Right hindlimb (tissue), 1 donor: ENCODE measurements around the gene ITGAX.
"Not testable (repeated sequence)": the region's sequence is repeated elsewhere in the genome, so short reads cannot be mapped to it uniquely, and the experiment has no call there.

Experiments
- DNase-seq: peaks from one replicate; pipeline ENCODE4 v3.0.0-alpha.2; 2018

ITGAX gene

DNA sequence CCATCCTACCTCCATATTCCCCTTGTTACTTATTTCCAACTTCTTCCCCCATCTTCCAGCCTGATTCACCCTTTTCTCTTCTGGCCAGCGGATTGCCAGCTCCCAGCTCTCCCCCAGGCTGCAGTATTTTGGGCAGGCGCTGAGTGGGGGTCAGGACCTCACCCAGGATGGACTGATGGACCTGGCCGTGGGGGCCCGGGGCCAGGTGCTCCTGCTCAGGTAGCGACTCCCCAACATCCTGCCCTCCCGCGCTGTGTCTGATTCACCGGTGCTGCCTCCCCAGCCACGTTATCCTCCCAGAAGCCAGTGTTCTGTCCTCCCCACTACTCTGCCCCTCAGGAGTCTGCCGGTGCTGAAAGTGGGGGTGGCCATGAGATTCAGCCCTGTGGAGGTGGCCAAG lies 57.8 kb downstream of the ITGAX start:
- DNase-seq = no peak

DNA sequence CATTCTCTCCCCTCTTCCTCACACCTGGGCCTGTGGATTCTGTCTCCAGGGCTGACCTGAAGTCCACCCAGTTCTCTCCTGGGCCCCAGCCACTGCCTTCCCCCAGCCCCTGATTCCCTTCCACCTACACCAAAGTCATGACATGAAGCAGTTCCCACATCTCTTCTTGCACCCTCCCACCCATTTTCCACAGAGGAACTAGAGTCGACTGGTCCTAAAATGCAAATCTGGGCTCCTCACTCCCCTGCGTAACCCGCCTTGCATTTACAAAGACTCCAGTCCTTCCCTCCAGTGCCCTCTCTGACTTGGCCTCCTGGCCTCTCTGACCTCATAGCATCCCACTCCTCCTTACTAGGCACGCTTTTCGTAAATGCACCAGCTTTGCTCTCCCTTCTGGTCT lies 58.4 kb downstream of the ITGAX start:
- DNase-seq = no peak

DNA sequence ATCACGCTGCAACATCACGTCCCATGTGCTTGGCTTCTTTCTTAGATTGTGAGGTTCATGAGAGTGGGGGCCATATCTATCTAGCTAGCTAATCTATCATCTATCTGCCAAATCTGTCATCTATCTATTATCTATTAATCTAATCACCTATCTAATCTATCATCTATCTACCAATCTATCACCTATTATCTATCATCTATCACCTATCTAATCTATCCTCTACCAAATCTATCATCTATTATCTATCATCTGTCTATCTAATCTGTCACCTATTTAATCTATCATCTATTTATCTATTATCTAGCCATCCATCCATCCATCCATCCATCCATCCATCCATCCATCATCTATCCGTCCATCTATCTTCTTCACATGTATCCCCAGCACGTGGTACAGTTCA lies 59.0 kb downstream of the ITGAX start:
- no peak for DNase-seq

DNA sequence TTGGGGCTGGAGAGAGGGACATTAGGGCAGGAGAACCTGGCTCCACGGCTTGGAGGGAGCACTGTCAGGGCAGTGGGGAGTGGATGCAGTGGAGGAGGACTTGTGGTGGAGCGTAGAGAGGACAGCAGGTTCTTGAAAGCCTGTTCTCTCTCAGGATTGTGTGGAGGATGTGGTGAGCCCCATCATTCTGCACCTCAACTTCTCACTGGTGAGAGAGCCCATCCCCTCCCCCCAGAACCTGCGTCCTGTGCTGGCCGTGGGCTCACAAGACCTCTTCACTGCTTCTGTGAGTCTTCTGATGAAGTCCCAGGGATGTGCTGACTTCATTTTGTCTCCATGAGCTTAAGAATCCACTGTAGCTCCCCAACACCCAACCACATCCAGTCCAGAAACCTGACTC lies 59.7 kb downstream of the ITGAX start:
- no peak for DNase-seq

DNA sequence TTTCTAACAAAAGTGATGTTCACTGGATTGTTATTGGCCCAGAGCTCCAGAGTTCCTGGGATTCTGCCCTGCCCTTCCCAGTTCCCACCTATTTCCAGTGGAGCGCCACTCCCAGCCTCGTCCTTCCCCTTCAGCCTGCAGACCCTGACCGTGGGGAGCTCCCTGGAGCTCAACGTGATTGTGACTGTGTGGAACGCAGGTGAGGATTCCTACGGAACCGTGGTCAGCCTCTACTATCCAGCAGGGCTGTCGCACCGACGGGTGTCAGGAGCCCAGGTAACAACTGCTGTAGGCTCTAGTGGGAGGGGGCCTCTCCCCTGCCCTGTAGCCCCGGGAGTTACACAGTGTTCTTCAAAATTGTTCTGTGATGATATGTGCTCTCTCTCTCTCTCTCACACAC lies 61.4 kb downstream of the ITGAX start:
- no peak for DNase-seq

DNA sequence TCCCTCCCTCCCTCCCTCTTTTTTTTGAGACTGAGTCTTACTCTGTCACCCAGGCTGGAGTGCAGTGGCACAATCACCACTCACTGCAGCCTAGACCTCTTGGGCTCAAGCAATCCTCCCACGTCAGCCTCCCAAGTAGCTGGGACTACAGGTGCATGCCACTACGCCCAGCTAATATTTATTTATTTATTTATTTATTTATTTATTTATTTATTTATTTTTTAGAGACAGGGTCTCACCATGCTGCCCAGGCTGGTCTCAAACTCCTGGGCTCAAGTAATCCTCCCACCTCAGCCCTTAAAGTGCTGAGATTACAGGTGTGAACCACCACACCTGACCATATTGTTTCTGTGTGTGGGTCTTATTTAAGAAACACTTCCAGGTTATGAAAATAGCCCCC lies 62.1 kb downstream of the ITGAX start:
- not testable (repeated sequence) for DNase-seq

DNA sequence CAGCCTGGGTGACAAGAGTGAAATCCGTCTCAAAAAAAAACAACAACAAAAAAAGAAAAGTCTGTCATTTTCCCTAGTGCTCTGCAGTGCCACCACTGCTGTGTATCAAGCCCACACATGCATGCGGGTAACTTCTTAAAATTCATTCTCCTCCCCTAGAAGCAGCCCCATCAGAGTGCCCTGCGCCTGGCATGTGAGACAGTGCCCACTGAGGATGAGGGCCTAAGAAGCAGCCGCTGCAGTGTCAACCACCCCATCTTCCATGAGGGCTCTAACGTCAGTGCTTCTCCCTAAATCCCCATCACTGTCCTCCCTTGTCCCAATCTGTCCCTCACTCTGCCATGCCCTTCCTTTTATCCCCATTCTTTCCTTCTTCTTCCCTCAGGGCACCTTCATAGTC lies 62.9 kb downstream of the ITGAX start:
- no peak for DNase-seq

DNA sequence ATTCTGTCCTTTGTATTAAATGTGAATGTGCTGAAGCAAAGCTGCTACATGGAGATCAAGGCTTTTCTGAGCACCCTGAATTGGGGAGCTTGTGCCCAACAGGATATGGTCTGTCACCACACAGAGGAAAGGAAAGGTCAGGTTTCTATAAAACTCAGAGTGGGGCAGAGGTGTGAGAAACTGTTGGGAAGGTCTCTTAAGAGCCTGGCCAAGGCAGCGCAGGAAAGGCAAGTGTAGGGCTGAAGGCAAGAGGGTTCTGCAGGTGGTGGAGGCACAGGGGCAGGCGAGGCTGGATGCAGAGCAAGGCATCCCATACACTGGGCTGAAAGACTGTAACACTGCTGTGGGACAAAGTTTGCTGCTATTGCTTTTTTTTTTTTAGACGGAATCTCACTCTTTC lies 65.1 kb downstream of the ITGAX start:
- no peak for DNase-seq

DNA sequence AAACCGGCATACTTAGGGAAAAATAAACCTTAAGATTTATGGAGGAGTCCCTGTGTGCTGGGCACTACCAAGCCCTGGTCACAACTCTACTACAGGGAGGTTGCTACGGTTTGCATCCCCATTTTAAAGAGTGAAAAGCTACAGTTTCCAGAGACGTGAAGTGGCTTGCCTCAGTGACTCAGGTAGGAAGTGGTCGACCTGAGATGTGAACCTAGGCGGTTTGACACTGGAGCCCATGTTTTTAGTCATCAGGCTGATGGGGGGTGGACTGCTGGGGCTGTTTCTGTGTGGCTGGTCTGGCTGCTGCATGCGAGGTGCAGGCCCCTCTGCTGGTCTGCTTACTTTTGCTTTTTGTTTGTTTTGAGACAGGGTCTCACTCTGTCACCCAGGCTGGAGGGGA lies 66.6 kb downstream of the ITGAX start:
- no peak for DNase-seq

DNA sequence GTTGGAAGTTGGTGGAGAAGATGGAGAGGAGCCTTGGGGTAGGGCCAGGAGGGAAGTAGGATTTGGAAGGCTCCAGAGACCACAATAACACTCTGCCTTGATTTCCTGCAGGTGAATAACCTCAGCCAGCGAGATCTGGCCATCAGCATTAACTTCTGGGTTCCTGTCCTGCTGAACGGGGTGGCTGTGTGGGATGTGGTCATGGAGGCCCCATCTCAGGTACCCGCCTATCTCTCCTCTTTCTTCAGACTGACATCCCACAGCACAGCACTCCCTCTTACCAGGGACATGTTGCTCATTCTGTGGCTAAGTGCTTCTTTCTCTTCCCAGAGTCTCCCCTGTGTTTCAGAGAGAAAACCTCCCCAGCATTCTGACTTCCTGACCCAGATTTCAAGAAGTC lies 68.3 kb downstream of the ITGAX start:
- DNase-seq = no peak

DNA sequence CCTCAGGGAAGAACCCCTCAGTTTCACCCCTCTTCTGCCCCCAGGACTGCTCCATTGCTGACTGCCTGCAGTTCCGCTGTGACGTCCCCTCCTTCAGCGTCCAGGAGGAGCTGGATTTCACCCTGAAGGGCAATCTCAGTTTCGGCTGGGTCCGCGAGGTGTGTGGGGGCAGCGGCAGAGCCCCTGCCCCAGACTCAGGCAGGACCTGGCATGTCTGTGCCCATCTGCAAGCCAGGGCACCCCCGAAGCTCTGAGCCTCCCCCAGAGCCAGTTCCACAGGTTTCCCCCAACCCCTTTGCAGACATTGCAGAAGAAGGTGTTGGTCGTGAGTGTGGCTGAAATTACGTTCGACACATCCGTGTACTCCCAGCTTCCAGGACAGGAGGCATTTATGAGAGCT lies 68.8 kb downstream of the ITGAX start:
- no peak for DNase-seq

DNA sequence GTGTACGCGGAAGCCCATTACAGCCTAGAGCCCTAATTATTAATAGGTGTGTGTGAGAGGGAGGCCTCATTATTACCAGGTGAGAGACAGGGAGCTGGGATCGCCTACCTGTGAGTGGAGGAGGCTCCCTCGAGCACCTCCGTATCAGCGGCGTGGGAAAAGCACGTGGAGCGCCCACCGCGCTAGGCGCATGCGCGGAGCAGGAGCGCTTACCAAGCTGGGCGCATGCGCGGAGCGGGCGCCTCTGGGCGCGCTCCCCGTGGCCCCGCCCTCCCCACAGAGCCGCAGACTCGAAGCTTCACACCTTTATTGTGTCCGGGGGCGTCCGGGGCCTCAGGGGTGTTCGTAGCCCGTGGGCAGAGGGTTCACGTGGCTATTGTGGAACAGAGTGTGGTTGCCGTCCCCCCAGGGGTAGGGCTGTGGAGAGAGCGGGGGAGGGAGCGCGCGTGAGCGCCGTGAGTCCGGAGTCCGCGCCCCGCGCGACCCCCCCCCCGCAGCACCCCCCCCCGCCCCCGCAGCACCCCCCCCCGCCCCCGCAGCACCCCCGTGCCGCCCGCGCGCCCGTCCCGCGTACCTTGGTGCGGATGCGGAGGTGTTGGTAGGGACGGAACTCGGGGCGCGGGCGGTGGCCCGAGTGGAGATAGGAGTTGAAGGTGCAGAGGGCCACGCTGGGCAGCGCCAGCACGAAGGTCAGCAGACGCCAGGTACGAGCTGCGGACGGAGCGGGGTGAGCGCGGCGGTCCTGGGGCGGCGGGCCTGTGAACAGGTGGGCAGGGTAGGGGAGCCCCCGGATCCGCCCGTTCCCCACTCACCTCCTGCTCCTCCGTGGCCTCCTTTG lies 72.7 kb downstream of the ITGAX start:
- peak; percentile 72 for DNase-seq

DNA sequence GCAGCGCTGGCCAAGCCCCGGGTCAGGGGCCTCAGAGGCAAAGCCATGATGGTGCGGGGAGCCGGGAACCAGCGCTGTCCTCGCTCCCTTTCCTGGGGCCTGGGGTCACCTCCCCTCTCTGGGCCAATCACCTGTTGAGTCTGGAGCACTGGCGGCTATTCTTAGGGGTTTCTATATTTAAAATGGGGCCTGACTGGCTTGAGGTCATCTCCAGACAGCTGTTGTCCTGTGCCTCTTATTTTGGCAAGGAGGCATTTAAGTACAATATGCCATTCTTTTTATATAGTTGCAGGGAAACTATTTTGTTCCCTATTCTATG lies 73.3 kb downstream of the ITGAX start, which contains the start of gene COX6A2:
Gene COX6A2, minus strand, starts transcription at position 82 of the 319 bp plus-strand sequence. Its CDS starts 35 bp downstream, at position 47.
- DNase-seq = peak; percentile 29

DNA sequence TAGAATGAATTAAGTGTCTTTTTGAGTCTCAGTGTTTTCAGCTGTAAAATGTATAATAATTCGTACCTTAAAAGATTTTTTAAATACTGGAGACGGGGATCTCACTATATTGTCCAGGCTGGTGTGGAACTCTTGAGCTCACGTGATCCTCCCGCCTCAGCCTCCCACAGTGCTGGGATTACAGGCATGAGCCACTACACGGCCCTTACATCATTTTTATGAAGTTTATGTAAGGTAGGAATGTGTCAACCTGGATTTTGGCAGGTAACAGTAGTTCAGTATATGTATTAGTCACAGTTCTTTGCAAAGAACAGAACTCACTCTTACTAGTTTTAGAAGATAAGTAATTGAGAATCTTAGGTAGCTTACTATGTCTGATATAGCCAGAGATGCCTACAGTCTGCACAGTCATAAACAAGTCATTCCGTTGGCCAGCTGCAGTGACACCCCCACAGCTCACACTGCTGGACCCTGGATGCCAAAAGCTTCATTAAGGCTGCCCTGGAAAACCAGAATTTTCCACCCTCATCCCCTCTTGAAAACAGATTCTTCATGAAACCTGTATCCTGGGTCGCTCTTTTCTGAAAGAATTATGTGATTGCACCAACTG lies 73.8 kb downstream of the ITGAX start:
- no peak for DNase-seq

DNA sequence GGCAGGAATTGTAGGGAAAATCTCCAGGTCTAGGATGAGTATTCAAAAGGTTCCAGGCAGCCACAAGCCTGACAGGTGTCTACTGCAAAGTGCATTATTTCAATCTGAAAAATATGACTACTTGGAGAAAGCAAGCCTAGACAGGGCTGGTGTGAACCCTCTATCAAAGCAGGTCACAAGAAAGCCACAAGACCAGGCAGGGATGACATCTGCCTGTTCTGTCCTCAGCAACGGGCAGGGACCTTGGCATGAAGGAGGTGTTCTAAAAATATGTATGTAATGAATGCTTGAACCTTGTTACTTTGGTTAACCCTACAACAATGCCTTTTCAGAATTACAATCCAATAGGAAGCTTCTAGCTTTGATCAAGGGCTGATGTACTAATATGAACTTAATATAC lies 74.3 kb downstream of the ITGAX start:
- DNase-seq = no peak

DNA sequence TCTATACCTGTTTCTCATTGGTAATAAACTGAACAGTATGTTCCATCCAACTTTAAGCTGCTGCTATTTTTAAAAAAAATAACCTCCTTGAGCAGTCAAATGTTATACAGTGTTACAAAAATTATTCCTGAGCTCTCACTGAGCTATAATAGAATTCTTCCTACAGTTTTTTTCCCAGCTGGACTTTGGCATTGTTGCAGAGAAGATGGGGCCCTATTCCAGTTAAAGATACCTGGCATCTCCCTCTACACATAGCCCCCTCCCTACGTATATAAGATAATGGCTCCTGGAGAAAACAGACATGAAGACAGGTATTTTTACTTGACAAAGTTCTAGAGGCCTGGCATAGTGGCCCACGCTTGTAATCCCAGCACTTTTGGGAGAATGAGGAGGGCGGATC lies 74.8 kb downstream of the ITGAX start:
- no peak for DNase-seq

DNA sequence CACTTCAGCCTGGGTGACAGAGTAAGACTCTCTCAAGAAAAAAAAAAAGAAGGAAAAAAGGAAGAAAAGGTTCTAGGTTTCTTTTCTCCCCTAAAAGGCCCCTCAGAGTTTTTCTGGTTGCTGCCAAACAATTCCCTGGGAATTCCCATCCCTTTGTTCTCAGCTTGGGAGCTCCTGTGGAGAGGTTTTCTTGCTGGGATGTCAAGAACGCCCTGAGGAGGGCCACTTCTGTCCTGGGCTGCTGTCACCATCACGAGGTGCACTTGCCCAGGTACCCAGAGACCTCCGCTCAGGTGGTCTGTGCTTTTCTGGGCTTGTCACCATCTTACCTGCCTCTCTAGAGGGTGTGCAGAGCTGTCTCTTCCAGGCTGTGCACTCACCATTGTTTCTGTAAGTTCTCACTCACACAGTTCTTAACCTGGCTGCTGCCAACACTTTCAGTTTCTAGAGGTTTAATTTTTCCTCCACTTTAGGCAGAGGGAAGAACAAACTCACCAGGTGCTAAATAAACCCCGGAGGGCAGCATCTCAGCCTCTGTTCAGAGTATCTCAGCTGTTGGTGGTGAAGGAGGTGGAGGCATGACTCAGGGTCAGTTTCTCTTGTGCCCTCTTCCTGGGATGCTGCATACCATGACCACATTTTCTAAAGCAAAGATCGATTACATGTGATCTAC lies 75.5 kb downstream of the ITGAX start:
- no peak for DNase-seq
